ENCODE measurements around the gene DBR1.

Gene DBR1

GRCh38 chr3:138187296-138188012, 12.7 kb upstream of the DBR1 start, which contains the start of gene ARMC8:
ARMC8 (plus strand) TSS chr3:138187301; CDS start chr3:138187555, 254 bp downstream.
- Histone ChIP-seq H3K36me3 (ENCODE audit: insufficient read depth, low read length) (peaks cover 23% of the 10 kb centered on the region), H3K27me3 (ENCODE audit: insufficient read depth, low read length, poor library complexity) (no peaks in the 10 kb centered on the region), H3K79me2 (ENCODE audit: insufficient read depth, low read length) (peaks cover 51% of the 10 kb centered on the region), H3K9me3 (ENCODE audit: insufficient read depth, low read length, severe bottlenecking) (no peaks in the 10 kb centered on the region), H3K4me2 (ENCODE audit: insufficient read depth, low read length) (peak within 1 kb of the TSS; percentile 92), H3K27ac (ENCODE audit: low read length) (peak within 1 kb of the TSS; percentile 99), H3K4me1 (ENCODE audit: insufficient read depth, low read length) (peaks cover 37% of the 10 kb centered on the region), H4K20me1 (ENCODE audit: insufficient read depth, low read length) (peaks cover 33% of the 10 kb centered on the region), H3K4me3 (ENCODE audit: low read depth in 1 of 2, low read length in 2 of 2) (peak within 1 kb of the TSS; percentile 58 to 74), H3K9ac (ENCODE audit: low read depth, low read length) (peak within 1 kb of the TSS; percentile 85), H2AFZ (ENCODE audit: low read depth, low read length) (peak within 1 kb of the TSS; percentile 93)
- ATAC-seq (ENCODE audit: insufficient read depth, low read depth) = peak; percentile 87
- TF ChIP-seq EZH2 (IDR thresholded peaks at IDR 0.05; ENCODE audit: borderline replicate concordance, low read depth, low read length, severe bottlenecking) = no peak
- no peak for DNase-seq

- DNase-seq (peak; percentile 90), ATAC-seq (ENCODE audit: insufficient read depth, low read depth) (peak; percentile 46)
- Histone ChIP-seq H4K20me1 (ENCODE audit: insufficient read depth, low read length) (peaks cover 30% of the 10 kb centered on the region), H3K27ac (ENCODE audit: low read length) (peak overlapping the region; percentile 99), H3K4me3 (ENCODE audit: low read depth in 1 of 2, low read length in 2 of 2) (peak overlapping the region; percentile 58 to 74), H3K36me3 (ENCODE audit: insufficient read depth, low read length) (peaks cover 22% of the 10 kb centered on the region), H3K9ac (ENCODE audit: low read depth, low read length) (peak overlapping the region; percentile 85), H3K4me2 (ENCODE audit: insufficient read depth, low read length) (peak overlapping the region; percentile 92), H3K27me3 (ENCODE audit: insufficient read depth, low read length, poor library complexity) (no peaks in the 10 kb centered on the region), H3K79me2 (ENCODE audit: insufficient read depth, low read length) (peaks cover 45% of the 10 kb centered on the region), H2AFZ (ENCODE audit: low read depth, low read length) (peak overlapping the region; percentile 93), H3K4me1 (ENCODE audit: insufficient read depth, low read length) (peaks cover 37% of the 10 kb centered on the region), H3K9me3 (ENCODE audit: insufficient read depth, low read length, severe bottlenecking) (no peaks in the 10 kb centered on the region)
- TF ChIP-seq CTCF (IDR thresholded peaks at IDR 0.05; ENCODE audit: borderline replicate concordance, extremely low read depth, low read length, poor library complexity, severe bottlenecking) (no peak), EZH2 (IDR thresholded peaks at IDR 0.05; ENCODE audit: borderline replicate concordance, low read depth, low read length, severe bottlenecking) (no peak)
Observed at GRCh38 chr3:138186803-138187295, 12.1 kb upstream of the DBR1 start.

GRCh38 chr3:138186221-138186620, 11.5 kb upstream of the DBR1 start:
- Histone ChIP-seq H3K9me3 (ENCODE audit: insufficient read depth, low read length, severe bottlenecking) (no peaks in the 10 kb centered on the region), H3K9ac (ENCODE audit: low read depth, low read length) (peak overlapping the region; percentile 85), H3K4me2 (ENCODE audit: insufficient read depth, low read length) (peak overlapping the region; percentile 92), H3K4me3 (ENCODE audit: low read depth in 1 of 2, low read length in 2 of 2) (peak overlapping the region in 1 of 2 experiments; percentile 74; a peak in 2 of 4 replicates), H3K27me3 (ENCODE audit: insufficient read depth, low read length, poor library complexity) (no peaks in the 10 kb centered on the region), H4K20me1 (ENCODE audit: insufficient read depth, low read length) (peaks cover 24% of the 10 kb centered on the region), H3K79me2 (ENCODE audit: insufficient read depth, low read length) (peaks cover 38% of the 10 kb centered on the region), H3K27ac (ENCODE audit: low read length) (no peak overlapping the region; the same call in 1 of the 2 replicates), H2AFZ (ENCODE audit: low read depth, low read length) (peak overlapping the region; percentile 93), H3K36me3 (ENCODE audit: insufficient read depth, low read length) (peaks cover 16% of the 10 kb centered on the region), H3K4me1 (ENCODE audit: insufficient read depth, low read length) (peaks cover 32% of the 10 kb centered on the region)
- ATAC-seq (ENCODE audit: insufficient read depth, low read depth) = no peak
- no peak for DNase-seq
- no peak for TF ChIP-seq EZH2 (IDR thresholded peaks at IDR 0.05; ENCODE audit: borderline replicate concordance, low read depth, low read length, severe bottlenecking)
- TF ChIP-seq CTCF (IDR thresholded peaks at IDR 0.05; ENCODE audit: borderline replicate concordance, extremely low read depth, low read length, poor library complexity, severe bottlenecking) = no peak

GRCh38 chr3:138184994-138185393, 10.3 kb upstream of the DBR1 start:
- H3K27ac ChIP-seq (ENCODE audit: low read length) = no peak overlapping the region
- ATAC-seq (ENCODE audit: insufficient read depth, low read depth) (no peak), DNase-seq (no peak)
- no peaks in the 10 kb centered on the region for H3K27me3 ChIP-seq (ENCODE audit: insufficient read depth, low read length, poor library complexity)
- peaks cover 26% of the 10 kb centered on the region for H3K79me2 ChIP-seq (ENCODE audit: insufficient read depth, low read length)
- H4K20me1 ChIP-seq (ENCODE audit: insufficient read depth, low read length) = peaks cover 15% of the 10 kb centered on the region; the same call in 1 of the 2 replicates
- no peak overlapping the region for H2AFZ ChIP-seq (ENCODE audit: low read depth, low read length)
- TF ChIP-seq CTCF (IDR thresholded peaks at IDR 0.05; ENCODE audit: borderline replicate concordance, extremely low read depth, low read length, poor library complexity, severe bottlenecking) = no peak
- TF ChIP-seq EZH2 (IDR thresholded peaks at IDR 0.05; ENCODE audit: borderline replicate concordance, low read depth, low read length, severe bottlenecking) = no peak
- H3K9ac ChIP-seq (ENCODE audit: low read depth, low read length) = no peak overlapping the region
- no peak overlapping the region for H3K4me2 ChIP-seq (ENCODE audit: insufficient read depth, low read length)
- no peak overlapping the region for H3K4me3 ChIP-seq (ENCODE audit: low read depth in 1 of 2, low read length in 2 of 2)
- peaks cover 8% of the 10 kb centered on the region for H3K36me3 ChIP-seq (ENCODE audit: insufficient read depth, low read length)
- peaks cover 27% of the 10 kb centered on the region for H3K4me1 ChIP-seq (ENCODE audit: insufficient read depth, low read length)
- no peaks in the 10 kb centered on the region for H3K9me3 ChIP-seq (ENCODE audit: insufficient read depth, low read length, severe bottlenecking)

Data from DND-41 (cell line).